HEK293 (cell line): Measurements from ENCODE around the gene TGFB1.

ENCODE experiments used
- BCL6B ChIP-seq: fragments of 450-650 bp; formaldehyde crosslinking; IDR thresholded peaks from 2 replicates; pipeline ENCODE4 v1.5.1; 2017; ENCODE audit warnings: missing biosample characterization, missing genetic modification characterization
- EGR2 ChIP-seq: fragments of 450-650 bp; formaldehyde crosslinking; IDR thresholded peaks from 2 replicates; pipeline ENCODE4 v1.5.1; 2016; ENCODE audit warnings: low read depth, missing biosample characterization, missing genetic modification characterization
- GLI4 ChIP-seq: fragments of 450-650 bp; formaldehyde crosslinking; IDR thresholded peaks from 2 replicates; pipeline ENCODE4 v1.5.1; 2016; ENCODE audit warnings: missing biosample characterization, missing genetic modification characterization
- MEIS1 ChIP-seq: sonication (generic); formaldehyde crosslinking; IDR thresholded peaks from 2 replicates; pipeline ENCODE4 v1.8.1; 2022; ENCODE audit warnings: missing genetic modification reagents, mild to moderate bottlenecking, borderline replicate concordance
- PRDM1 ChIP-seq: fragments of 450-650 bp; formaldehyde crosslinking; IDR thresholded peaks from 2 replicates; pipeline ENCODE4; 2016; ENCODE audit warnings: missing biosample characterization, missing genetic modification characterization
- SCRT2 ChIP-seq: fragments of 450-650 bp; formaldehyde crosslinking; IDR thresholded peaks from 2 replicates; pipeline ENCODE4 v1.5.1; 2016; ENCODE audit warnings: missing biosample characterization, missing genetic modification characterization
- TRIM28 ChIP-seq: IDR thresholded peaks from 2 replicates; pipeline ENCODE4 v1.6.1; 2011; ENCODE audit warnings: low read length, control low read depth, borderline replicate concordance
- WT1 ChIP-seq: fragments of 450-650 bp; formaldehyde crosslinking; IDR thresholded peaks from 2 replicates; pipeline ENCODE4 v1.5.1; 2016; ENCODE audit warnings: missing biosample characterization, missing genetic modification characterization
- ZBTB48 ChIP-seq: fragments of 450-650 bp; formaldehyde crosslinking; IDR thresholded peaks from 2 replicates; pipeline ENCODE4 v1.5.1; 2016; ENCODE audit warnings: missing biosample characterization, missing genetic modification characterization
- ZFP69B ChIP-seq: fragments of 450-650 bp; formaldehyde crosslinking; IDR thresholded peaks from 2 replicates; pipeline ENCODE4 v1.5.1; 2016; ENCODE audit warnings: missing biosample characterization, missing genetic modification characterization
- ZNF10 ChIP-seq: fragments of 450-650 bp; formaldehyde crosslinking; IDR thresholded peaks from 2 replicates; pipeline ENCODE4 v1.5.1; 2017; ENCODE audit warnings: missing biosample characterization, missing genetic modification characterization
- ZNF146 ChIP-seq: fragments of 450-650 bp; formaldehyde crosslinking; IDR thresholded peaks from 2 replicates; pipeline ENCODE4 v1.5.1; 2016; ENCODE audit warnings: missing biosample characterization, missing genetic modification characterization
- ZNF311 ChIP-seq: fragments of 450-650 bp; formaldehyde crosslinking; IDR thresholded peaks from 2 replicates; pipeline ENCODE4 v1.5.1; 2017; ENCODE audit warnings: missing biosample characterization, missing genetic modification characterization, borderline replicate concordance
- ZNF341 ChIP-seq: fragments of 450-650 bp; formaldehyde crosslinking; IDR thresholded peaks from 2 replicates; pipeline ENCODE4; 2016; ENCODE audit warnings: low read depth, missing biosample characterization, missing genetic modification characterization
- ZNF354C ChIP-seq: fragments of 450-650 bp; formaldehyde crosslinking; IDR thresholded peaks from 2 replicates; pipeline ENCODE4 v1.5.1; 2016; ENCODE audit warnings: missing biosample characterization, missing genetic modification characterization, low read depth, borderline replicate concordance
- ZNF37A ChIP-seq: fragments of 450-650 bp; IDR thresholded peaks from 2 replicates; pipeline ENCODE4 v1.5.1; 2018; ENCODE audit warnings: missing biosample characterization, missing genetic modification characterization
- ZNF398 ChIP-seq: fragments of 450-650 bp; formaldehyde crosslinking; IDR thresholded peaks from 2 replicates; pipeline ENCODE4 v1.5.1; 2017; ENCODE audit warnings: missing biosample characterization, missing genetic modification characterization
- ZNF416 ChIP-seq: fragments of 450-650 bp; formaldehyde crosslinking; IDR thresholded peaks from 2 replicates; pipeline ENCODE4 v1.5.1; 2016; ENCODE audit warnings: missing biosample characterization, missing genetic modification characterization
- ZNF426 ChIP-seq: fragments of 450-650 bp; formaldehyde crosslinking; IDR thresholded peaks from 2 replicates; pipeline ENCODE4 v1.5.1; 2017; ENCODE audit warnings: missing biosample characterization, missing genetic modification characterization, mild to moderate bottlenecking, inconsistent platforms, moderate library complexity
- ZNF521 ChIP-seq: fragments of 450-650 bp; formaldehyde crosslinking; IDR thresholded peaks from 2 replicates; pipeline ENCODE4 v1.5.1; 2017; ENCODE audit warnings: missing biosample characterization, mild to moderate bottlenecking, missing genetic modification characterization
- ZNF626 ChIP-seq: fragments of 450-650 bp; sonication (Bioruptor Pico); formaldehyde crosslinking; IDR thresholded peaks from 2 replicates; pipeline ENCODE4 v1.5.1; 2018; ENCODE audit warnings: missing biosample characterization, missing genetic modification characterization, inconsistent platforms
- ZNF660 ChIP-seq: fragments of 450-650 bp; IDR thresholded peaks from 2 replicates; pipeline ENCODE4 v1.5.1; 2018; ENCODE audit warnings: missing biosample characterization, mild to moderate bottlenecking, missing genetic modification characterization
- TF ChIP-seq, protein P1 (sequence below): fragments of 450-650 bp; formaldehyde crosslinking; IDR thresholded peaks from 2 replicates; pipeline ENCODE4 v1.5.1; 2016; ENCODE audit warnings: missing biosample characterization, missing genetic modification characterization
- TF ChIP-seq, protein P2 (sequence below): fragments of 450-650 bp; formaldehyde crosslinking; IDR thresholded peaks from 2 replicates; pipeline ENCODE4 v1.5.1; 2016; ENCODE audit warnings: missing biosample characterization, missing genetic modification characterization
- TF ChIP-seq, protein P3 (sequence below): fragments of 450-650 bp; formaldehyde crosslinking; IDR thresholded peaks from 2 replicates; pipeline ENCODE4 v1.5.1; 2017; ENCODE audit warnings: missing biosample characterization, missing genetic modification characterization

The TGFB1 gene

GRCh38 chr19:41324921-41325639 is 28.6 kb downstream of the TGFB1 start (continued):
- TF ChIP-seq SCRT2 (tag by site-specific recombination): no peak
- TF ChIP-seq EGR2 (tag by site-specific recombination): peak; percentile 85
- peak; percentile 55; the same call in 1 of the 2 replicates for TF ChIP-seq PRDM1
- no peak for TF ChIP-seq ZNF416 (tag by site-specific recombination)
- peak; percentile 41; the same call in 1 of the 2 replicates for TF ChIP-seq ZBTB48 (tag by site-specific recombination)
- TF ChIP-seq, protein P1, sequence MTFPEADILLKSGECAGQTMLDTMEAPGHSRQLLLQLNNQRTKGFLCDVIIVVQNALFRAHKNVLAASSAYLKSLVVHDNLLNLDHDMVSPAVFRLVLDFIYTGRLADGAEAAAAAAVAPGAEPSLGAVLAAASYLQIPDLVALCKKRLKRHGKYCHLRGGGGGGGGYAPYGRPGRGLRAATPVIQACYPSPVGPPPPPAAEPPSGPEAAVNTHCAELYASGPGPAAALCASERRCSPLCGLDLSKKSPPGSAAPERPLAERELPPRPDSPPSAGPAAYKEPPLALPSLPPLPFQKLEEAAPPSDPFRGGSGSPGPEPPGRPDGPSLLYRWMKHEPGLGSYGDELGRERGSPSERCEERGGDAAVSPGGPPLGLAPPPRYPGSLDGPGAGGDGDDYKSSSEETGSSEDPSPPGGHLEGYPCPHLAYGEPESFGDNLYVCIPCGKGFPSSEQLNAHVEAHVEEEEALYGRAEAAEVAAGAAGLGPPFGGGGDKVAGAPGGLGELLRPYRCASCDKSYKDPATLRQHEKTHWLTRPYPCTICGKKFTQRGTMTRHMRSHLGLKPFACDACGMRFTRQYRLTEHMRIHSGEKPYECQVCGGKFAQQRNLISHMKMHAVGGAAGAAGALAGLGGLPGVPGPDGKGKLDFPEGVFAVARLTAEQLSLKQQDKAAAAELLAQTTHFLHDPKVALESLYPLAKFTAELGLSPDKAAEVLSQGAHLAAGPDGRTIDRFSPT (tag by site-specific recombination): no peak
- peak; percentile 84 for TF ChIP-seq ZNF398 (tag by site-specific recombination)
- TF ChIP-seq ZNF341 (tag by site-specific recombination): no peak
- no peak for TF ChIP-seq ZNF10 (tag by site-specific recombination)
- peak; percentile 41 for TF ChIP-seq WT1
- no peak for TF ChIP-seq ZNF426 (tag by site-specific recombination)
- TF ChIP-seq ZNF37A: no peak
- no peak for TF ChIP-seq ZNF311 (tag by site-specific recombination)
- TF ChIP-seq ZFP69B: peak; percentile 96
- no peak for TF ChIP-seq ZNF146 (tag by site-specific recombination)
- TF ChIP-seq, protein P2, sequence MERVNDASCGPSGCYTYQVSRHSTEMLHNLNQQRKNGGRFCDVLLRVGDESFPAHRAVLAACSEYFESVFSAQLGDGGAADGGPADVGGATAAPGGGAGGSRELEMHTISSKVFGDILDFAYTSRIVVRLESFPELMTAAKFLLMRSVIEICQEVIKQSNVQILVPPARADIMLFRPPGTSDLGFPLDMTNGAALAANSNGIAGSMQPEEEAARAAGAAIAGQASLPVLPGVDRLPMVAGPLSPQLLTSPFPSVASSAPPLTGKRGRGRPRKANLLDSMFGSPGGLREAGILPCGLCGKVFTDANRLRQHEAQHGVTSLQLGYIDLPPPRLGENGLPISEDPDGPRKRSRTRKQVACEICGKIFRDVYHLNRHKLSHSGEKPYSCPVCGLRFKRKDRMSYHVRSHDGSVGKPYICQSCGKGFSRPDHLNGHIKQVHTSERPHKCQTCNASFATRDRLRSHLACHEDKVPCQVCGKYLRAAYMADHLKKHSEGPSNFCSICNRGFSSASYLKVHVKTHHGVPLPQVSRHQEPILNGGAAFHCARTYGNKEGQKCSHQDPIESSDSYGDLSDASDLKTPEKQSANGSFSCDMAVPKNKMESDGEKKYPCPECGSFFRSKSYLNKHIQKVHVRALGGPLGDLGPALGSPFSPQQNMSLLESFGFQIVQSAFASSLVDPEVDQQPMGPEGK (tag by site-specific recombination): peak; percentile 47; the same call in 1 of the 2 replicates
- no peak for TF ChIP-seq ZNF521 (tag by site-specific recombination)
- TF ChIP-seq, protein P3, sequence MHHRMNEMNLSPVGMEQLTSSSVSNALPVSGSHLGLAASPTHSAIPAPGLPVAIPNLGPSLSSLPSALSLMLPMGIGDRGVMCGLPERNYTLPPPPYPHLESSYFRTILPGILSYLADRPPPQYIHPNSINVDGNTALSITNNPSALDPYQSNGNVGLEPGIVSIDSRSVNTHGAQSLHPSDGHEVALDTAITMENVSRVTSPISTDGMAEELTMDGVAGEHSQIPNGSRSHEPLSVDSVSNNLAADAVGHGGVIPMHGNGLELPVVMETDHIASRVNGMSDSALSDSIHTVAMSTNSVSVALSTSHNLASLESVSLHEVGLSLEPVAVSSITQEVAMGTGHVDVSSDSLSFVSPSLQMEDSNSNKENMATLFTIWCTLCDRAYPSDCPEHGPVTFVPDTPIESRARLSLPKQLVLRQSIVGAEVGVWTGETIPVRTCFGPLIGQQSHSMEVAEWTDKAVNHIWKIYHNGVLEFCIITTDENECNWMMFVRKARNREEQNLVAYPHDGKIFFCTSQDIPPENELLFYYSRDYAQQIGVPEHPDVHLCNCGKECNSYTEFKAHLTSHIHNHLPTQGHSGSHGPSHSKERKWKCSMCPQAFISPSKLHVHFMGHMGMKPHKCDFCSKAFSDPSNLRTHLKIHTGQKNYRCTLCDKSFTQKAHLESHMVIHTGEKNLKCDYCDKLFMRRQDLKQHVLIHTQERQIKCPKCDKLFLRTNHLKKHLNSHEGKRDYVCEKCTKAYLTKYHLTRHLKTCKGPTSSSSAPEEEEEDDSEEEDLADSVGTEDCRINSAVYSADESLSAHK (tag by site-specific recombination): no peak
- no peak for TF ChIP-seq ZNF626 (tag by site-specific recombination)
- no peak for TF ChIP-seq BCL6B
- TF ChIP-seq ZNF354C: no peak
- TF ChIP-seq MEIS1 (CRISPR knock-in tag): no peak
- no peak for TF ChIP-seq ZNF660 (tag by site-specific recombination)
- no peak for TF ChIP-seq TRIM28
- no peak; the same call in 1 of the 2 replicates for TF ChIP-seq GLI4 (tag by site-specific recombination)
